Brain microvascular endothelial cell (primary cell): ENCODE measurements around the gene ELMO1.

ENCODE experiments used
- DNase-seq: peaks from one replicate; pipeline ENCODE4 v3.0.0-alpha.2; 2020
- H3K27ac ChIP-seq: fragments of 250-450 bp; sonication (Bioruptor Pico); 2 replicates; pipeline ENCODE4 v1.5.1; 2020; ENCODE audit warnings: mild to moderate bottlenecking, moderate library complexity
- H3K27me3 ChIP-seq: fragments of 250-450 bp; sonication (Bioruptor Pico); replicated peaks from 2 replicates; pipeline ENCODE4 v1.5.1; 2020; ENCODE audit warnings: mild to moderate bottlenecking
- H3K36me3 ChIP-seq: fragments of 250-450 bp; sonication (Bioruptor Pico); replicated peaks from 2 replicates; pipeline ENCODE4 v1.5.1; 2020; ENCODE audit warnings: mild to moderate bottlenecking
- H3K4me3 ChIP-seq: 2 replicates; pipeline ENCODE4 v1.5.1; 2011; ENCODE audit warnings: low read depth, mild to moderate bottlenecking, control low read depth, low read length, moderate library complexity
- in situ Hi-C: cut with HindIII; loops from 2 replicates; pipeline ENCODE4 v1.10.0; 2017; ENCODE audit warnings: low sequenced_read_pairs, low pct_ligation_motif_present
- TF ChIP-seq, protein P1 (sequence below): IDR thresholded peaks from 2 replicates; pipeline ENCODE4 v1.5.1; 2011; ENCODE audit warnings: low read depth, mild to moderate bottlenecking, moderate library complexity, low read length, control low read depth, inconsistent platforms; ENCODE audit errors: missing control alignments

ELMO1 gene

DNA sequence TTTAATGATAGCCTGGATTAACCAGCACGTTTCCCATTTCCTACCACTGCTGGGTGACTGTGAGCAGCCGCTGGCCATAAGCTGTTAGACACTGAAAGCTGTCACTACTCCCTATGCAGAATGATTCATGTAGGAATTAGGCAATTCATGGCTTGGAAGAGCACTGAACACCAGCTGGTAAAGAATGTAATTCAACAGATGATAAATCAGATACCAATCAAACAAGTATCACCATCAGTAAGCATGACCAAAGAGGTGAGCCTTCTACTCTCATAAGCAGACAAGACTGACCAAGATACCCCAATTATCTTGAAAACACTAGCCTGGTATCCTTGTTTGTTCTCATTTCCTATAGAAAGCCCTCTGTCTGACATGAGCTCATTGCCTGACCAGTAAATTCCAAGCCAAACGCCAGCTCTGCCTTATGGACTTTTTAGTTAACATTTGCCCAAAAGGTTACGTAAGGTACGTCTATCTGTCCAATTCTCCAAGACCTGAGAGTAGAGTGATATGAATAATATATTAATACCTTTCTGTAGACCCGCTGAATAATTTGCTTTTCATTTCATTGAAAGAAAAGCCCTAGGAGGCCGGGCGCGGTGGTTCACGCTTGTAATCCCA, 127.7 kb downstream of the ELMO1 start:
- TF ChIP-seq, protein P1, sequence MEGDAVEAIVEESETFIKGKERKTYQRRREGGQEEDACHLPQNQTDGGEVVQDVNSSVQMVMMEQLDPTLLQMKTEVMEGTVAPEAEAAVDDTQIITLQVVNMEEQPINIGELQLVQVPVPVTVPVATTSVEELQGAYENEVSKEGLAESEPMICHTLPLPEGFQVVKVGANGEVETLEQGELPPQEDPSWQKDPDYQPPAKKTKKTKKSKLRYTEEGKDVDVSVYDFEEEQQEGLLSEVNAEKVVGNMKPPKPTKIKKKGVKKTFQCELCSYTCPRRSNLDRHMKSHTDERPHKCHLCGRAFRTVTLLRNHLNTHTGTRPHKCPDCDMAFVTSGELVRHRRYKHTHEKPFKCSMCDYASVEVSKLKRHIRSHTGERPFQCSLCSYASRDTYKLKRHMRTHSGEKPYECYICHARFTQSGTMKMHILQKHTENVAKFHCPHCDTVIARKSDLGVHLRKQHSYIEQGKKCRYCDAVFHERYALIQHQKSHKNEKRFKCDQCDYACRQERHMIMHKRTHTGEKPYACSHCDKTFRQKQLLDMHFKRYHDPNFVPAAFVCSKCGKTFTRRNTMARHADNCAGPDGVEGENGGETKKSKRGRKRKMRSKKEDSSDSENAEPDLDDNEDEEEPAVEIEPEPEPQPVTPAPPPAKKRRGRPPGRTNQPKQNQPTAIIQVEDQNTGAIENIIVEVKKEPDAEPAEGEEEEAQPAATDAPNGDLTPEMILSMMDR, result no peak
- H3K27ac ChIP-seq, result no peak overlapping the region
- in situ Hi-C loops, result no loop called here

DNA sequence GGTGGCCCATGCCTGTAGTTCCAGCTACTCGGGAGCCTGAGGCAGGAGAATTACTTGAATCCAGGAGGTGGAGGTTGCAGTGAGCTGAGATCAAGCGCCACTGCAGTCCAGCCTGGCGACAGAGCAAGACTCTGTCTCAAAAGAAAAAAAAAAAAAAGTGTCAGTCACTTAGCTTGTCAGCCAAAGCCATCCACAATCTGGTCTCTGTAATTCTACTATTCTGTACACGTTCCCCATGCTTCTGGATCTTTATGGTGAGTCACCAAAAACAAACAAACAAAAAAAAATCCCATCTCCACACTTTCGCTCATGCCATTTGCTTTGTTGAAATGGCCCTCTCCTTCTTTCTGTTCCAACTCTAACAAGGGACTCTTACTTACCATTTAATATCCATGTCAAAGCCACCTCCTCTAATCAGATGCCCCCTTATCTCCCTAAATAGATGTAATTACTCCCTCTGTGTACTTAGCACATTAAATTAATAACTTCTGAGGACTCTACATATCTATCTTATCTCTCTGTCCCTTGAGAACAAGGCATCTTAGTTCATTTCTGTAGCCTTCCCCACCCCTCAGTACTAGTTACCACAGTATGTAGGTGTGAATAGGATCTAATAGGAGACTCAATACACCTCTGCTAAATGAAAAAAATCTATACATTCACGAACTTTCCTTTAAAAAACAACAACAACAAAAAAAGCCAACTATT, 128.4 kb downstream of the ELMO1 start:
- H3K27ac ChIP-seq, result no peak overlapping the region
- no peaks in the 10 kb centered on the region for H3K27me3 ChIP-seq
- TF ChIP-seq, protein P1, result no peak
- no peak for DNase-seq
- no peaks in the 10 kb centered on the region for H3K36me3 ChIP-seq
- H3K4me3 ChIP-seq, result no peak overlapping the region
- in situ Hi-C loops, result no loop called here

More for the DNA sequence above, 127.7 kb downstream of the ELMO1 start:
- no peak overlapping the region for H3K4me3 ChIP-seq
- no peak for DNase-seq
- no peaks in the 10 kb centered on the region for H3K36me3 ChIP-seq
- H3K27me3 ChIP-seq, result no peaks in the 10 kb centered on the region

DNA sequence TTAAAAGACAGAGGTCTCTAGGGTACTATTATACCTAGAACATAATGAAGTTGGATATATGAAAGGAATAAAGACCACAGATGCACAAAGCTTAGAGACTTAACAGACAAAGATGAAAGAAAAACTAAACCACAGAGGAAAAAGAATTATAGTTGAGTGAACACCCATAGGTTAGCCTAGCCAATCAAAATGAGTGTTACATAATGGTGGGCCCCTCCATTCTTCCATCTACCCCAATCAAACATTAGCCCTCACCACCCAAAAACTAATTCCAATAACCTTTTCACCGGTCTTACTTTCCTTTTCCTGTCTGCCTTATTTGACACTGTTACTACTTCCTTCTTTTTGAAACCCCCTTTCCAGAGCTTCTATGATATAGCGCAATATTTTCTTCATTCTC, 130.1 kb downstream of the ELMO1 start:
- H3K4me3 ChIP-seq, result no peak overlapping the region
- TF ChIP-seq, protein P1, result no peak
- H3K36me3 ChIP-seq, result no peaks in the 10 kb centered on the region
- no peak for DNase-seq
- no peak overlapping the region for H3K27ac ChIP-seq
- in situ Hi-C loops, result no loop called here
- H3K27me3 ChIP-seq, result no peaks in the 10 kb centered on the region

DNA sequence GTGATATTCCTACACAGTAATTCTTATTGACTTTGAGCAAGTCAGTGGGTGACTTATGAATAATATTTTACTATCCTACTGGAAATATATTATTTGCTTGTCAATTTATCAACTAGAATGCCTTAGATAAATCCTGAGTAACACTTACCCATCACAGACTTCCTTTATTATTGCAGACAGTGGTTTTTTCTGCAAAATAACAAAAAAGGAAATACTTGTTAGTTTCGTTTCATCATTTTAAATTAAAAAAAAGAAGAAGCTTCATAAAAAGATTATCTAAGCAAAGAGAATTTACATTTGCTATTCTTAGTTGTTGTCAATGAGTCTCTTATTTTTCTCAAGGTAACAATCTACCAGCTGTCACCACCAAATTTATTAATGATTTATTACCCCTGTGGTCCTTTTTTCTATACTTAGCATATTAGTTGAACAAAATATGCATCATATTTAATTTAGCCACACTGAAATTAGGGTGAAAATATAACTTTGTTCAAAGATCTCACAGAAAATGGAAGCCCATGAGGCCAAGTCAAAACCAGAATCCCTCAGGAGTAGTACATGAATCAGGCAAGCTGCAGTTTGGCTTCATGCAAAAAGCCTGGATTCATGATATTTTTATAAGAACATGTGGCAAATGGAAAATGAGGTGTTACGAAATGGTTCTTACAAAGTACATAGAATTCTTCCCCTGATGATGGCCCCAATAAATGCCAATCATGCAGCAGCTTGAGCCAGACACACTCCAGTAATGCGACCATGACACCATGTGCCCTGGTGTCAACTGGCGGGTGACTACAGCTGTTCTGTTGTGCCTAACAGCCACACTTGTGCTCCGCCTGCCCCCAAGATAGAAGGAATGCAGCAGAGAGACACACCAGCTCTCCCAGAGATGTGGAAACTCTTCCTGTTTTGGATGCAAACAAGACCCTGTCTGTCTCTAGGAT, 132.6 kb downstream of the ELMO1 start:
- Histone ChIP-seq H3K4me3 (no peak overlapping the region), H3K27me3 (no peaks in the 10 kb centered on the region), H3K27ac (no peak overlapping the region), H3K36me3 (no peaks in the 10 kb centered on the region)
- TF ChIP-seq, protein P1, result no peak
- no peak for DNase-seq
- in situ Hi-C loops, result no loop called here

DNA sequence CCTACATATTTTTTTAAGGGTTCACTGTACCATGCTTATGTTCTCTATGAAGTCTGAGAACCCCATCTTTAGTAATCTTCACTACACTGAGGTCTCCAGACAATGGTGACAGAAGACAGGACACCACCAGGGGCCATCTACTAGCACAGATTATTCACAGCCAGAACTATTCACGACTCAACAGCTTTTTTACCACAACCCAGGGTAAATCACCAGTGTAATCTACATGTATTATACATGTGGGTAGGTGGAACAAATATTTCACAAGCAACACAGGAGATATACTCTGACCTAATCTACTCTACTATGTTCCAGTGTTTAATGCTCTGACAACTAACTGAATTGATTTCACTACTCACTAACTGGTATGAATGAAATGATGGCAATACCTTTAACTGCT, 136.1 kb downstream of the ELMO1 start:
- no peaks in the 10 kb centered on the region for H3K27me3 ChIP-seq
- in situ Hi-C loops, result no loop called here
- TF ChIP-seq, protein P1, result no peak
- no peak overlapping the region for H3K4me3 ChIP-seq
- H3K27ac ChIP-seq, result no peak overlapping the region
- no peak for DNase-seq
- no peaks in the 10 kb centered on the region for H3K36me3 ChIP-seq
